Measurements from ENCODE around the gene LRBA. TPM values are rescaled to one million over a fixed set of nuclear protein-coding genes. Genes with fewer than 3 reads are reported as not detected.

Gene LRBA
- polyA plus RNA-seq, 1 donor = 75.9 TPM

GRCh38 chr4:150248181-150248580 lies 766.9 kb downstream of the LRBA start:
- no peak for DNase-seq

GRCh38 chr4:150247184-150247583 lies 767.9 kb downstream of the LRBA start:
- no peak for DNase-seq

- no peak for DNase-seq
Measured at GRCh38 chr4:150244600-150244999, 770.5 kb downstream of the LRBA start.

GRCh38 chr4:150243932-150244331 lies 771.2 kb downstream of the LRBA start:
- DNase-seq = no peak

GRCh38 chr4:150242820-150243458 lies 772.1 kb downstream of the LRBA start:
- DNase-seq = peak; percentile 53

GRCh38 chr4:150240011-150240410 lies 775.1 kb downstream of the LRBA start:
- DNase-seq = no peak

- no peak for DNase-seq
Measured at GRCh38 chr4:150238591-150238990, 776.5 kb downstream of the LRBA start.

GRCh38 chr4:150237110-150237872 lies 777.8 kb downstream of the LRBA start:
- DNase-seq = no peak

GRCh38 chr4:150236626-150237025 lies 778.5 kb downstream of the LRBA start:
- DNase-seq = no peak

GRCh38 chr4:150235808-150236271 lies 779.2 kb downstream of the LRBA start:
- no peak for DNase-seq

- no peak for DNase-seq
Measured at GRCh38 chr4:150235317-150235716, 779.8 kb downstream of the LRBA start.

- no peak for DNase-seq
Measured at GRCh38 chr4:150234246-150234645, 780.8 kb downstream of the LRBA start.

GRCh38 chr4:150232029-150232428 lies 783.1 kb downstream of the LRBA start:
- no peak for DNase-seq

GRCh38 chr4:150231107-150231770 lies 783.8 kb downstream of the LRBA start:
- DNase-seq = no peak

- no peak for DNase-seq
Measured at GRCh38 chr4:150230561-150230960, 784.5 kb downstream of the LRBA start.

- no peak for DNase-seq
Measured at GRCh38 chr4:150229520-150229919, 785.6 kb downstream of the LRBA start.

- no peak for DNase-seq
Measured at GRCh38 chr4:150224896-150225591, 790.0 kb downstream of the LRBA start.

- no peak for DNase-seq
Measured at GRCh38 chr4:150219841-150220240, 795.2 kb downstream of the LRBA start.

GRCh38 chr4:150218447-150218846 lies 796.6 kb downstream of the LRBA start:
- no peak for DNase-seq

GRCh38 chr4:150217808-150218207 lies 797.3 kb downstream of the LRBA start:
- no peak for DNase-seq

- DNase-seq = peak; percentile 35
Measured at GRCh38 chr4:150217192-150217591, 797.9 kb downstream of the LRBA start.

- no peak for DNase-seq
Measured at GRCh38 chr4:150216726-150217125, 798.4 kb downstream of the LRBA start.

- no peak for DNase-seq
Measured at GRCh38 chr4:150215601-150216000, 799.5 kb downstream of the LRBA start.
